GM20431 (cell line): ENCODE measurements around the gene REXO2.

Experiments
- in situ Hi-C: fragments of 300-500 bp; cut with MseI, MboI; formaldehyde crosslinking; loops from one replicate; pipeline ENCODE4 v1.15.0; 2020; ENCODE audit warnings: low sequenced_read_pairs; ENCODE audit not compliant: unreplicated experiment

The REXO2 gene

GRCh38 chr11:114440121-114440860 lies 1.0 kb downstream of the REXO2 start:
- in situ Hi-C loops: no loop called here

- in situ Hi-C loops: no loop called here
These were observed 1.9 kb downstream of the REXO2 start for GRCh38 chr11:114440971-114441763.

- in situ Hi-C loops: no loop called here
These were observed 2.7 kb downstream of the REXO2 start for GRCh38 chr11:114441921-114442320.

GRCh38 chr11:114442536-114442935 lies 3.3 kb downstream of the REXO2 start:
- in situ Hi-C loops: no loop called here

- in situ Hi-C loops: no loop called here
These were observed 8.2 kb downstream of the REXO2 start for GRCh38 chr11:114447444-114447843.

- in situ Hi-C loops: no loop called here
These were observed 8.6 kb downstream of the REXO2 start for GRCh38 chr11:114447892-114448291.

- in situ Hi-C loops: no loop called here
These were observed 9.6 kb downstream of the REXO2 start for GRCh38 chr11:114448749-114449482.

GRCh38 chr11:114449845-114450244 lies 10.6 kb downstream of the REXO2 start:
- in situ Hi-C loops: no loop called here

- in situ Hi-C loops: no loop called here
These were observed 13.1 kb downstream of the REXO2 start for GRCh38 chr11:114452399-114452798.

GRCh38 chr11:114463999-114464398 lies 24.7 kb downstream of the REXO2 start:
- in situ Hi-C loops: no loop called here

- in situ Hi-C loops: no loop called here
These were observed 27.5 kb downstream of the REXO2 start for GRCh38 chr11:114466742-114467141.

- in situ Hi-C loops: no loop called here
These were observed 33.4 kb downstream of the REXO2 start for GRCh38 chr11:114472661-114473060.

- in situ Hi-C loops: no loop called here
These were observed 38.7 kb downstream of the REXO2 start for GRCh38 chr11:114478001-114478410.

GRCh38 chr11:114478768-114479167 lies 39.5 kb downstream of the REXO2 start:
- in situ Hi-C loops: no loop called here

- in situ Hi-C loops: no loop called here
These were observed 40.1 kb downstream of the REXO2 start for GRCh38 chr11:114479331-114479730.

GRCh38 chr11:114482114-114482513 lies 42.8 kb downstream of the REXO2 start:
- in situ Hi-C loops: no loop called here

- in situ Hi-C loops: no loop called here
These were observed 44.7 kb downstream of the REXO2 start for GRCh38 chr11:114483929-114484328.

GRCh38 chr11:114496915-114497314 lies 57.6 kb downstream of the REXO2 start:
- in situ Hi-C loops: no loop called here

- in situ Hi-C loops: no loop called here
These were observed 60.5 kb downstream of the REXO2 start for GRCh38 chr11:114499756-114500155.
